Measurements from ENCODE around the gene RBM12. TPM values are rescaled to one million over a fixed set of nuclear protein-coding genes. Genes with fewer than 3 reads are reported as not detected.

RBM12 gene
- total RNA-seq, 1 donor, result 55.7 TPM

DNA sequence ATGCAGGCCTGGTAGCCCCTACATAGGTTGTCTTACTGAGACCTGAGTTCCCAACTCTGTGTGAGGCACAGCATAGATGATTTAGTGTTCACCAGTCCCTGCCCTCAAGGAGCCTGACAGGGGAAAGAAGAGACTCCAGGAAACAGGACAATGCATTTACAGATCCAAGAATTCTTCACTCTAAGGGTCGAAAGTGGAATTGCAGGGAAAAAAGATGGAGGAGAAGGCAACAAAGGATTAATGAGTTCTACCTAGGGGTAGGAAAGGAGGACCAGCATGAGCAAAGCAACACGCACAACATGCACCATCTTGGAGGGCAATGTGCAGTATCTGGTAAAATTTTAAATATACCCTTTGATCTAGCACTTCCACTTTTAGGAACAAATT lies 43.1 kb downstream of the RBM12 start:
- no peak overlapping the region for H3K4me3 ChIP-seq (ENCODE audit: low read length)
- no peaks in the 10 kb centered on the region for H3K27me3 ChIP-seq (ENCODE audit: insufficient read depth, low read length)
- H3K9me3 ChIP-seq (ENCODE audit: low read depth, low read length), result no peaks in the 10 kb centered on the region
- peaks cover 36% of the 10 kb centered on the region for H3K4me1 ChIP-seq (ENCODE audit: insufficient read depth, low read length)

DNA sequence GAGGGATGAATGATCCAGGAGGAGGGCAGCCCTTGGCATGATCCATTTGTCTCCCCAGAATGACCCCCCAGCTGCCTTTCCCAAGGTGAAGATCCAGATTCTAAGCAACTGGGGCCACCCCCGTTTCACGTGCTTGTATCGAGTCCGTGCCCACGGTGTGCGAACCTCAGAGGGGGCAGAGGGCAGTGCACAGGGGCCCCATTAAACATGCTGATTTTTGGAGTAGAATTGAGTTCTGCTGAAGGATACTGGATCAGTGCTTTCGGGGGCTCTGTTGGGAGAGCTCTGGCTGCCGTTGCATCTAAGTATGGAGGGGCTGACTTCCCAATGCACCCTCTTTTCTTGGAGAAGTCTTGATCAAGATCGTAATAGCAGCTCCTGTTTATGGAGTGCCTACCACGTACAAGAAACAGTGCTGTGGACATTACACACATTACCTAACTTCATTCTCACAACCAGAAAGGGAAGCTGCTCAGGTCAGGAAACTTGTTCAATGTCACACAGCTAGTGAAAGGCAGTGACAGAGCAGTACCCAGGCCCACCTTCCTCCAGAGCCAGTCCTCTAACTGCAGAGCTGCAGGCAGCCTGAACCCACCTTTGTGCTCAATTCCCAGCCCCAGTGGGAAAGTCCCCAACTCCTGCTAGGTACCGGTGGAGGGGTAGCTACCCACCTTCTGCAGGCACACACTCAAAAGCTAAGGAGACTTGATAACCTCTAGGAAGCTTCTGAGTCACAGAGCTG lies 43.7 kb downstream of the RBM12 start:
- Histone ChIP-seq H3K27me3 (ENCODE audit: insufficient read depth, low read length) (no peaks in the 10 kb centered on the region), H3K4me3 (ENCODE audit: low read length) (no peak overlapping the region), H3K4me1 (ENCODE audit: insufficient read depth, low read length) (peaks cover 36% of the 10 kb centered on the region), H3K9me3 (ENCODE audit: low read depth, low read length) (no peaks in the 10 kb centered on the region)

DNA sequence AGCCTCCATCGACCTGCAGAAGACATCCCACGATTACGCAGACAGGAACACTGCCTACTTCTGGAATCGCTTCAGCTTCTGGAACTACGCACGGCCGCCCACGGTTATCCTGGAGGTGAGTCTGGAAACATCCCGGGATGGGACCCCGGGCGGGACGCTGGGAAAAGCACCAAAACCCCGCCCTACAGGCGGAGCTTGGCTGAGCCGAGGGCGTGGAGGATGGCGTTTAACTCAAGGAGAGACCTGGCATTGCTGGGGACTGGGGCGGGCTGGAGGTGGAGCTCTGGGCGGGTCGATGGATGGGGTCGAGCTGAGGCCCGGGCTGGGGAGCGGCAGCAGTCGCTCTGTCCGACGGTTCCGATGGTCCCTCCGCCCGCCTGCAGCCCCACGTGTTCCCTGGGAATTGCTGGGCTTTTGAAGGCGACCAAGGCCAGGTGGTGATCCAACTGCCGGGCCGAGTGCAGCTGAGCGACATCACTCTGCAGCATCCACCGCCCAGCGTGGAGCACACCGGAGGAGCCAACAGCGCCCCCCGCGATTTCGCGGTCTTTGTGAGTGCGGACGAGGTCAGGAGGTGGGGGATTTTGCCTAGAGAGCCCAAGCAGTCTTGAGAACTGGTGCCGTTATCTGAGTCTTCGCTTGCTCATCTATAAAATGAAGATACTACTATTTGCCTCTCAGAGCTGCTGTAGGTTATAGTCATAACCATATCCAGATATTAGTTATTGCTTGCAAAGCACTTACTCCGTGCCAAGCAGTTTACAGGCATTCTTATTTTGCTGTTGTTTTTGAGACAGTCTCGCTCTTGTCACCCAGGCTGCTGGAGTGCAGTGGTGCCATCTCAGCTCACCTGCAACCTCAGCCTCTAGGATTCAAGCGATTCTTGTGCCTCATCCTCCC lies 45.3 kb downstream of the RBM12 start:
- peaks cover 47% of the 10 kb centered on the region for H3K4me1 ChIP-seq (ENCODE audit: insufficient read depth, low read length)
- H3K4me3 ChIP-seq (ENCODE audit: low read length), result peak overlapping the region; percentile 41
- H3K9me3 ChIP-seq (ENCODE audit: low read depth, low read length), result no peaks in the 10 kb centered on the region
- H3K27me3 ChIP-seq (ENCODE audit: insufficient read depth, low read length), result no peaks in the 10 kb centered on the region

DNA sequence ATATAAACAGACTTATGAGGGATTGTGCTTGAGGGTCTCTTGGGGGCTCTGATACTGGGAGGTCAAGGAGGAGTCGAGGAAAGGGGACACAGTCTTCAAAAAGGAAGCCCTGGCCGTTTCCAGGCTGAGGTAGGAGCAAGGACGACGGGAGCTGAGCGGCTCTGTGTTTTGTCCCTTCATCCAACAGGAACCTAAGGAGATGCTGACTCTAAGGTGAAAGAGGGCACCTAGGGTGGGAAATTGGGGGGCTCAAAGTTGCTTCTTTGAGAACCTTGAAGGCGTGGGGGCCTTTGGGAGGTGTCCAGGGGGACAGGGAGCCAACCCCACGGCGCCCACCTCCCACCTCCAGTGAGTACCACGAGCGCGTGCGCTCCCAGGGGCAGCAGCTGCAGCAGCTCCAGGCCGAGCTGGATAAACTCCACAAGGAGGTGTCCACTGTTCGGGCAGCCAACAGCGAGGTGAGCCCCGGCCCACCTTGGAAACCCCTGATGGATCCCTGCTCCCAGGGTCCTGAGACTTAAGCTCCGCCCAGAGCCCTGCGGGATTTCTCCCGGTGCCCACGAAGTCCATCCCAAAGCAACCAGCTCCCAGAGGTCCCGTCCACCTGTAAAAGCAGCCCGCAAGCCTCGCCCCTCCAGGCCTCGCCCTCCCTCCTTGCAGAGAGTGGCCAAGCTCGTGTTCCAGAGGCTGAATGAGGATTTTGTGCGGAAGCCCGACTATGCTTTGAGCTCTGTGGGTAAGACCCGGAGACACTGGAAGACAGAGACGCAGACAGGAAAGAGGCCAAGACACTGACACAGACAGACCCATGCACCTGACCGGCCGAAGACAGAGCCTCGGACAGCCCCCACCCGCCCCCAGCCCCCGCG lies 46.2 kb downstream of the RBM12 start:
- no peak overlapping the region for H3K4me3 ChIP-seq (ENCODE audit: low read length)
- no peaks in the 10 kb centered on the region for H3K9me3 ChIP-seq (ENCODE audit: low read depth, low read length)
- peaks cover 47% of the 10 kb centered on the region for H3K4me1 ChIP-seq (ENCODE audit: insufficient read depth, low read length)
- H3K27me3 ChIP-seq (ENCODE audit: insufficient read depth, low read length), result no peaks in the 10 kb centered on the region

DNA sequence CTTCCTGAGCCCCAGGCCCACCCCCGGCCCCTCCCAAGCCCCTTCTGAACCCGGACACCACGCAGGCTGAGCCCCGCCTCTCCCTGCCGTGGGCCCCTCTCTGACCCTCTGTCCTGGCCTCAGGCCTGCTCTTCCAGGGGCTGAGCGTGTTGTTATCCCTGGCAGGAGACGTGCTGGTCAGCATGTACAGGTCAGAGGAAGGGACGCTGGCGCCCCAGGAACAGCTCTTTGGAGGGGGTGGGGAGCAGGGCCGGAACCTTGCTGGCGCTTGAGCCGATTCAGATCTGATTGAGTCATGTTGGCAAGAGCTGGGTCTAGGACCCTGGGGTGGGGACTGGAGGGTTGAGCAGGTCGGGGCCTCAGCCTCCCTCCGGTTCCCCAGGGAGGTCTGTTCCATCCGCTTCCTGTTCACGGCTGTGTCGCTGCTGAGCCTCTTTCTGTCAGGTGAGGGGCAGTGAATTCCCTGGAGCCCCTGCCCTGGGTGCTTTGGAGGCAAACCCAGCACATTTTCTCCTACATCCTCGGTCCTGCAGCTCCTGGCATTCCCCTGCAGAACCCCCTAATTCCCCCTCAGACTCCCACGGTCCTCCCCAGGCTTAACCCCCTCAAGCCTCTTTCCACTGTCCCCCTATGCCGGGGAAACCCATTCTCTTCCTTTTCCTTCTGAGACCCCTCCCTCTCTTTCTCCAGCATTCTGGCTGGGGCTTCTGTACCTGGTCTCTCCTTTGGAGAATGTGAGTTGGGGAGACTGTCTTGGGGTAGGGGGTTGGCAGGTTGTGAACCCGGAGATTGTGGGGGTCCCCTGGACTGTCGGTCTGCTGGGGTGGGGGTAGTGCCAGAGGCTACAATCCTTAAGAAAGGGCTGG lies 47.1 kb downstream of the RBM12 start:
- peaks cover 47% of the 10 kb centered on the region for H3K4me1 ChIP-seq (ENCODE audit: insufficient read depth, low read length)
- no peak overlapping the region for H3K4me3 ChIP-seq (ENCODE audit: low read length)
- no peaks in the 10 kb centered on the region for H3K9me3 ChIP-seq (ENCODE audit: low read depth, low read length)
- no peaks in the 10 kb centered on the region for H3K27me3 ChIP-seq (ENCODE audit: insufficient read depth, low read length)

DNA sequence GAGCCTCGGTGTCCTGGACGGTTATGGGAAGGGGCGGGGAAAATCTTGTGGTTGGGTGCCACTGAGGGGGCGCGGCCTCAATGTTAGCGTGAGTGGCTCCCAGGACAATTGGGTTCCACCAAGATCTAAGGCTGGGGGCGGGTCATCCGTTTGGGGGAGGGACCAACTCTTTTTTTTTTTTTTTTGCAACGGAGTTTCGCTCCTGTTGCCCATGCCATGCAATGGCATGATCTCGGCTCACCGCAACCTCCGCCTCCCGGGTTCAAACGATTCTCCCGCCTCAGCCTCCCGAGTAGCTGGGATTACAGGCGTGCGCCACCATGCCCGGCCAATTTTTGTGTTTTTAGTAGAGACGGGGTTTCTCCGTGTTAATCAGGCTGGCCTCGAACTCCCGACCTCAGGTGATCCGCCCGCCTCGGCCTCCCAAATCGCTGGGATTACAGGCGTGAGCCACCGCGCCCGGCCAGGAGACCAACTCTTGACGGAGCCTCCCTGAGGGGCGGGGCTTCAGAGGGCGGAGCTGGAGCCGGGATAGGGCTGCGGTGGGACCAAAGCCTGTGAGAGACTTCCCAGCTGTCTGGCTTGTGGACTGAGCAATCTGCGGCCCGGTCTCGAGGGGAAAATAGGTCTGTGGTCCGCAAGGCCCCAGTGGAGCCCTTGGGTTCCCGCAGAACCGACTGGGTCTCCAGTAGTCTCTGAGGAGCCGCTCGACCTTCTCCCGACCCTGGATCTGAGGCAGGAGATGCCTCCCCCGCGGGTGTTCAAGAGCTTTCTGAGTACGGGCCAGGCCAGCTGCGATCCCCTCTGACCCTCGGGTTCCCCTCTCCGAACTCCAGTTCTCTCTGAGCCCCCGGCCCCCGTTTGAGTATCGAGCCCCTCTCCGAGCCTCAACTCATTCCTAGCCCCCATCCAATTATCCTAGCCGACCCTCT lies 48.0 kb downstream of the RBM12 start:
- H3K27me3 ChIP-seq (ENCODE audit: insufficient read depth, low read length), result no peaks in the 10 kb centered on the region
- H3K4me3 ChIP-seq (ENCODE audit: low read length), result peak overlapping the region; percentile 40
- H3K4me1 ChIP-seq (ENCODE audit: insufficient read depth, low read length), result peaks cover 47% of the 10 kb centered on the region
- no peaks in the 10 kb centered on the region for H3K9me3 ChIP-seq (ENCODE audit: low read depth, low read length)

DNA sequence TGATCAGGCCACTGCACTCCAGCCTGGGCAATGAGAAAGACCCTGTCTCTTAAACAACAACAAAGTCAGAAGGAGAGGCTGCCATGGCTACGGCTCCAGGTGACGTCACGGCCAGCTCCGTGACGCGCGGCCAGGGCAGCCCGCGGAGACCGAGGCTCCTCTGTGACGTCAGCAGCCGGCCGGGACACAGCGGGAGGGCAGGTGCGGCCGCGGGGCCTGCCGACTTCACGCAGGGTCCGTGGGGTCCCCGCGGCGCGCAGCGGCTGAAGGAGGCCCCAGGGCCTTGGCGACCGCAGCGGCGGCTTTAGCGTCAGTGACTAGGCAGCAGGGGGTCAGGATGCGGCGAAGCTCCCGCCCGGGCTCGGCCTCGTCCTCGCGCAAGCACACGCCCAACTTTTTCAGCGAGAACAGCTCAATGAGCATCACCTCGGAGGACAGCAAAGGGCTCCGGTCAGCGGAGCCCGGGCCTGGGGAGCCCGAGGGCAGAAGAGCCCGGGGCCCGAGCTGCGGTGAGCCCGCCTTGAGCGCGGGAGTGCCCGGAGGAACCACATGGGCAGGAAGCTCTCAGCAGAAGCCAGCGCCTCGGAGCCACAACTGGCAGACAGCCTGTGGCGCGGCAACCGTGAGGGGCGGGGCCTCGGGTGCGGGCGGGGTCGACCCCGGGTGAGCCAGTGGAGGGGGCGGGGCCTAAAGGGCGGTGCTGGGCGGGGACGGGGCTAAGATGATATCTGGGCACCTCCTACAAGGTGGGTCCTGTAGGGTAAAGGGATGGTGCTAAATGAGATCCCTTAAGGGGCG lies 48.8 kb downstream of the RBM12 start, which contains the start of gene SPAG4:
SPAG4 (plus strand) TSS at position 163 of the 798 bp plus-strand sequence; CDS start at position 338, 175 bp downstream.
- H3K9me3 ChIP-seq (ENCODE audit: low read depth, low read length), result no peaks in the 10 kb centered on the region
- H3K4me1 ChIP-seq (ENCODE audit: insufficient read depth, low read length), result peaks cover 47% of the 10 kb centered on the region
- H3K4me3 ChIP-seq (ENCODE audit: low read length), result peak within 1 kb of the TSS; percentile 50

DNA sequence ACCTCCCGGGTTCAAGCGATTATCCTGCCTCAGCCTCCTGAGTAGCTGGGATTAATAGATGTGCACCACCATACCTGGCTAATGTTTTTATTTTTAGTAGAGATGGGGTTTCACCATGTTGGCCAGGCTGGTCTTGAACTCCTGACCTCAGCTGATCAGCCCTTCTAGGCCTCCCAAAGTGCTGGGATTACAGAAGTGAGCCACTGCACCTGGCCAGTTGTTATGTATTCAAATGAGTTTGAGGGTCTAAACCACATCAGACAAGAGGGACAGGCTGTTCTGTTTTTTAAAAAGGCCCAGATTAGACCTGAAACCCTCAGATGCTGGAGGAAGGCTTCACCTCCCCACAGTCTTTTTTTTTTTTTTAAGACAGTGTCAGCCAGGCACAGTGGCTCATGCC lies 53.2 kb downstream of the RBM12 start:
- Histone ChIP-seq H3K4me3 (ENCODE audit: low read length) (no peak overlapping the region), H3K4me1 (ENCODE audit: insufficient read depth, low read length) (peaks cover 11% of the 10 kb centered on the region), H3K27me3 (ENCODE audit: insufficient read depth, low read length) (no peaks in the 10 kb centered on the region), H3K9me3 (ENCODE audit: low read depth, low read length) (no peaks in the 10 kb centered on the region)

More for the DNA sequence above, 48.8 kb downstream of the RBM12 start, which contains the start of gene SPAG4:
- no peaks in the 10 kb centered on the region for H3K27me3 ChIP-seq (ENCODE audit: insufficient read depth, low read length)

DNA sequence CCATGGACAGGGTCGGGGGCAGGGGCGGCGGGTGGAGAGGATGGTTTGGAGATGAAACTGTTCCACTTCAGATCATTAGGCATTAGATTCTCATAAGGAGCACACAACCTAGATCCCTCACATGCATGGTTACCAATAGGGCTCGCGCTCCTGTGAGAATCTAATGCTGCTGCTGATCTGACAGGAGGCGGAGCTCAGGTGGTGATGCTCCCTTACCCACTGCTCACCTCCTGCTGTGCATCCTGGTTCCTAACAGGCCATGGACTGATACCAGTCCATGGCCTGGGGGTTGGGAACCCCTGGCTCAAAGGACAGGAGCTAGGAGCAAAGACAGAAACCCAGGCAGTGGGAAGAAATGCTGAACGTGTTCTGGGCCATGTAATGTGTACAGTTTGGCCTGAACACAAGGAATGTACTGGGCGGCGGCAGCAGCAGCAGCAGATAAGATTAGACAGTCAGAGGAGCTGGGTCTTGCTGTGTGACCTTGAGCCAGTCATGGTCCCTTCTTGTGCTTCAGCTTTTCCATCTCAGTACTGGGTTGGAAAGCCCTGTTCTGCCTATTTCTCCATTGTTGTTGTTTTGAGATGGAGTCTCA lies 53.8 kb downstream of the RBM12 start:
- no peaks in the 10 kb centered on the region for H3K27me3 ChIP-seq (ENCODE audit: insufficient read depth, low read length)
- H3K4me1 ChIP-seq (ENCODE audit: insufficient read depth, low read length), result peaks cover 11% of the 10 kb centered on the region
- no peak overlapping the region for H3K4me3 ChIP-seq (ENCODE audit: low read length)
- no peaks in the 10 kb centered on the region for H3K9me3 ChIP-seq (ENCODE audit: low read depth, low read length)

DNA sequence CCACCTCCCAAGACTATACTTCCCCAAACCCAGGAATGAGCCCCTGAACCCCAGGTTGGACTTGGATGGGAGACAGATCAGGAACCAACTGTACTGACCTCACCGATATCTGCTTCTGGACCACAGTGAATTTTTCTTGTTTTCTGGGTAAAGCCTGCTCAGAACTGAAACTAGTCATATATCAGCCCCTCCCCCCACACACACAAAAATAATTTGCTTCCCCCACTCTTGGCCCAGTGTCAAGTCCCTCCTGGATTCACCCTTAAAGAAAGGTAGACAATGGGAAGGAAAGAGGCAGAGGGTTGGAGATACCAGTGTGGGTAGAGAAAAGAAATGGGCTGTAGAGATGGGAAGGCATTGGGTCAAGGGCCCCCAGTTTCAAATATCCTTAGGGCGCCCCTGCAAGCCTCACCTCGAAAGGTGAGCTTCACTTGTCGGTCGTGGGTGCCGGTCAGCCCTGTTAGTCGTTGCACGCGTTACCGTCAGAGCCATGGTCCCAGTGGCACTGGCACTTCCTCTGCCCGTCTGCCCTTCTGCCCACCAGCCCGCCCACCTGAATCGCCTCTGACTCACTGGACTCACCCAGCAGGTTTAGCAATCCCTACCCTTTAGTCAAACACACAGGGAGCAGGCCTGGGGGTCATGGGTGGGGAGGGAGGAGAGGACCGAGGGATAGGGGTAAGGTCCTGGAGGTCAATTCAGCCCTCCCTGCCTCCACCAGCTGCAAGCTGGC lies 57.5 kb downstream of the RBM12 start:
- Histone ChIP-seq H3K9me3 (ENCODE audit: low read depth, low read length) (no peaks in the 10 kb centered on the region), H3K4me1 (ENCODE audit: insufficient read depth, low read length) (peaks cover under 1% of the 10 kb centered on the region), H3K27me3 (ENCODE audit: insufficient read depth, low read length) (peaks cover 4% of the 10 kb centered on the region), H3K4me3 (ENCODE audit: low read length) (no peak overlapping the region)

DNA sequence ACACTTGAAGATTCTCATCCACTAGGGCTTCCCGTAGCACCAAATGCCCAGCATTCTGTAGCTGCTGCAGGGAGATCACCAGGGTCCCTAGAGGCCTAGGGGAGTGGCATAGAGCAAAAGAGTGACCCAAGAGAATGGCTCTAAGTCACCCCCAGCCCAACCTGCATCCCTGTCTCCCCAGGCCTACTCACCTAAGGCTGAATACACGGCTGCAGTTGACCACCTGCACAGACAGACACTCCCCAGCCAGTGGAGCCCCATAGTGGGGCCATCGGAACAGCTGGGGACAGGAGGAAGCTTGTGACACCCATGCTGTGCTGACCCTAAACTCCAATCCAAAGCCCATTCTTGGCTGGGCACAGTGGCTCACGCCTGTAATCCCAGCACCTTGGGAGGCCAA lies 58.6 kb downstream of the RBM12 start:
- peaks cover 11% of the 10 kb centered on the region for H3K4me1 ChIP-seq (ENCODE audit: insufficient read depth, low read length)
- H3K4me3 ChIP-seq (ENCODE audit: low read length), result no peak overlapping the region
- peaks cover 6% of the 10 kb centered on the region for H3K27me3 ChIP-seq (ENCODE audit: insufficient read depth, low read length)
- H3K9me3 ChIP-seq (ENCODE audit: low read depth, low read length), result no peaks in the 10 kb centered on the region

DNA sequence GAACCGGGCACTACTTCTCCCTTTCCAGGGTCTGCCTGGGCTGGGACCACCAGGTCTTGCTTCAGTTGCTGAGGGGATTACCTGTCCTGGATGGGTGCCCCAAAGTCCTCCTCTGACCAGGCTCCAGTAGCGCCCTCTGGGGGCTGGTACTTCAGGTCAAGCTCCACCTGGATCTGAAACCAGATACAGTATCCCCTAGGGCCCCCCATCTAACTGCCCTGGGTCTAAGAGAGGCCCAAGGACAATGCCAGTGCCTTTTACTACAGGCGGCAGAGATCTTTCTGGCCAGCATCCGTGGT lies 60.3 kb downstream of the RBM12 start:
- Histone ChIP-seq H3K9me3 (ENCODE audit: low read depth, low read length) (no peaks in the 10 kb centered on the region), H3K27me3 (ENCODE audit: insufficient read depth, low read length) (peaks cover 13% of the 10 kb centered on the region), H3K4me3 (ENCODE audit: low read length) (no peak overlapping the region), H3K4me1 (ENCODE audit: insufficient read depth, low read length) (peaks cover 18% of the 10 kb centered on the region)

All from mononuclear cell (primary cell).